ENCODE data around the gene PREB. TPM values are rescaled to one million over a fixed set of nuclear protein-coding genes. Genes with fewer than 3 reads are reported as not detected.

PREB gene
- total and polyA plus RNA-seq, 2 of the 13 experiments (the other 11 are each of a cell fraction or from before 2014, with no cell fraction given) = 112 to 192 TPM

- TF ChIP-seq, protein P1, sequence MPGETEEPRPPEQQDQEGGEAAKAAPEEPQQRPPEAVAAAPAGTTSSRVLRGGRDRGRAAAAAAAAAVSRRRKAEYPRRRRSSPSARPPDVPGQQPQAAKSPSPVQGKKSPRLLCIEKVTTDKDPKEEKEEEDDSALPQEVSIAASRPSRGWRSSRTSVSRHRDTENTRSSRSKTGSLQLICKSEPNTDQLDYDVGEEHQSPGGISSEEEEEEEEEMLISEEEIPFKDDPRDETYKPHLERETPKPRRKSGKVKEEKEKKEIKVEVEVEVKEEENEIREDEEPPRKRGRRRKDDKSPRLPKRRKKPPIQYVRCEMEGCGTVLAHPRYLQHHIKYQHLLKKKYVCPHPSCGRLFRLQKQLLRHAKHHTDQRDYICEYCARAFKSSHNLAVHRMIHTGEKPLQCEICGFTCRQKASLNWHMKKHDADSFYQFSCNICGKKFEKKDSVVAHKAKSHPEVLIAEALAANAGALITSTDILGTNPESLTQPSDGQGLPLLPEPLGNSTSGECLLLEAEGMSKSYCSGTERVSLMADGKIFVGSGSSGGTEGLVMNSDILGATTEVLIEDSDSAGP (CRISPR knock-in tag; IDR thresholded peaks at IDR 0.05; ENCODE audit: borderline replicate concordance) = peak; percentile 60
- TF ChIP-seq ZNF776 (CRISPR knock-in tag; IDR thresholded peaks at IDR 0.05) (no peak), TARDBP (CRISPR knock-in tag; IDR thresholded peaks at IDR 0.05) (peak; percentile 83), ZNF10 (CRISPR knock-in tag; IDR thresholded peaks at IDR 0.05; ENCODE audit: borderline replicate concordance, low read depth) (no peak), FOXK2 (IDR thresholded peaks at IDR 0.05) (peak; percentile 63; the same call in 1 of the 2 replicates), BRCA1 (CRISPR knock-in tag; IDR thresholded peaks at IDR 0.05) (no peak; the same call in 1 of the 2 replicates), ZBTB42 (CRISPR knock-in tag; IDR thresholded peaks at IDR 0.05) (no peak), NFAT5 (CRISPR knock-in tag; IDR thresholded peaks at IDR 0.05) (no peak), ZNF616 (CRISPR knock-in tag; IDR thresholded peaks at IDR 0.05; ENCODE audit: low read depth) (no peak), TBX2 (CRISPR knock-in tag; IDR thresholded peaks at IDR 0.05; ENCODE audit: borderline replicate concordance) (no peak; the same call in 1 of the 2 replicates), PCBP2 (optimal IDR thresholded peaks at IDR 0.05; ENCODE audit: low read depth, low read length, poor library complexity, severe bottlenecking) (no peak), CEBPG (CRISPR knock-in tag; IDR thresholded peaks at IDR 0.05) (peak; percentile 55)
- TF ChIP-seq, protein P2, sequence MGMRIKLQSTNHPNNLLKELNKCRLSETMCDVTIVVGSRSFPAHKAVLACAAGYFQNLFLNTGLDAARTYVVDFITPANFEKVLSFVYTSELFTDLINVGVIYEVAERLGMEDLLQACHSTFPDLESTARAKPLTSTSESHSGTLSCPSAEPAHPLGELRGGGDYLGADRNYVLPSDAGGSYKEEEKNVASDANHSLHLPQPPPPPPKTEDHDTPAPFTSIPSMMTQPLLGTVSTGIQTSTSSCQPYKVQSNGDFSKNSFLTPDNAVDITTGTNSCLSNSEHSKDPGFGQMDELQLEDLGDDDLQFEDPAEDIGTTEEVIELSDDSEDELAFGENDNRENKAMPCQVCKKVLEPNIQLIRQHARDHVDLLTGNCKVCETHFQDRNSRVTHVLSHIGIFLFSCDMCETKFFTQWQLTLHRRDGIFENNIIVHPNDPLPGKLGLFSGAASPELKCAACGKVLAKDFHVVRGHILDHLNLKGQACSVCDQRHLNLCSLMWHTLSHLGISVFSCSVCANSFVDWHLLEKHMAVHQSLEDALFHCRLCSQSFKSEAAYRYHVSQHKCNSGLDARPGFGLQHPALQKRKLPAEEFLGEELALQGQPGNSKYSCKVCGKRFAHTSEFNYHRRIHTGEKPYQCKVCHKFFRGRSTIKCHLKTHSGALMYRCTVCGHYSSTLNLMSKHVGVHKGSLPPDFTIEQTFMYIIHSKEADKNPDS (CRISPR knock-in tag; IDR thresholded peaks at IDR 0.05) = peak; percentile 83; the same call in 1 of the 2 replicates
- TF ChIP-seq, protein P3, sequence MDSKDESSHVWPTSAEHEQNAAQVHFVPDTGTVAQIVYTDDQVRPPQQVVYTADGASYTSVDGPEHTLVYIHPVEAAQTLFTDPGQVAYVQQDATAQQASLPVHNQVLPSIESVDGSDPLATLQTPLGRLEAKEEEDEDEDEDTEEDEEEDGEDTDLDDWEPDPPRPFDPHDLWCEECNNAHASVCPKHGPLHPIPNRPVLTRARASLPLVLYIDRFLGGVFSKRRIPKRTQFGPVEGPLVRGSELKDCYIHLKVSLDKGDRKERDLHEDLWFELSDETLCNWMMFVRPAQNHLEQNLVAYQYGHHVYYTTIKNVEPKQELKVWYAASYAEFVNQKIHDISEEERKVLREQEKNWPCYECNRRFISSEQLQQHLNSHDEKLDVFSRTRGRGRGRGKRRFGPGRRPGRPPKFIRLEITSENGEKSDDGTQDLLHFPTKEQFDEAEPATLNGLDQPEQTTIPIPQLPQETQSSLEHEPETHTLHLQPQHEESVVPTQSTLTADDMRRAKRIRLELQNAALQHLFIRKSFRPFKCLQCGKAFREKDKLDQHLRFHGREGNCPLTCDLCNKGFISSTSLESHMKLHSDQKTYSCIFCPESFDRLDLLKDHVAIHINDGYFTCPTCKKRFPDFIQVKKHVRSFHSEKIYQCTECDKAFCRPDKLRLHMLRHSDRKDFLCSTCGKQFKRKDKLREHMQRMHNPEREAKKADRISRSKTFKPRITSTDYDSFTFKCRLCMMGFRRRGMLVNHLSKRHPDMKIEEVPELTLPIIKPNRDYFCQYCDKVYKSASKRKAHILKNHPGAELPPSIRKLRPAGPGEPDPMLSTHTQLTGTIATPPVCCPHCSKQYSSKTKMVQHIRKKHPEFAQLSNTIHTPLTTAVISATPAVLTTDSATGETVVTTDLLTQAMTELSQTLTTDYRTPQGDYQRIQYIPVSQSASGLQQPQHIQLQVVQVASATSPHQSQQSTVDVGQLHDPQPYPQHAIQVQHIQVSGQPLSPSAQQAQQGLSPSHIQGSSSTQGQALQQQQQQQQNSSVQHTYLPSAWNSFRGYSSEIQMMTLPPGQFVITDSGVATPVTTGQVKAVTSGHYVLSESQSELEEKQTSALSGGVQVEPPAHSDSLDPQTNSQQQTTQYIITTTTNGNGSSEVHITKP (CRISPR knock-in tag; IDR thresholded peaks at IDR 0.05; ENCODE audit: low read depth) = peak; percentile 65; the same call in 1 of the 2 replicates
- TF ChIP-seq, protein P4, sequence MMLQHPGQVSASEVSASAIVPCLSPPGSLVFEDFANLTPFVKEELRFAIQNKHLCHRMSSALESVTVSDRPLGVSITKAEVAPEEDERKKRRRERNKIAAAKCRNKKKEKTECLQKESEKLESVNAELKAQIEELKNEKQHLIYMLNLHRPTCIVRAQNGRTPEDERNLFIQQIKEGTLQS (CRISPR knock-in tag; IDR thresholded peaks at IDR 0.05) = no peak
Observed at GRCh38 chr2:27093430-27094352, 40.7 kb downstream of the PREB start (continued).

Data from HepG2 (cell line).